Hindlimb muscle (tissue), 1 donor: Measurements from ENCODE around the gene PFKFB3. TPM values are rescaled to one million over a fixed set of nuclear protein-coding genes. Genes with fewer than 3 reads are reported as not detected.
"Not testable (repeated sequence)": the region's sequence is repeated elsewhere in the genome, so short reads cannot be mapped to it uniquely, and the experiment has no call there.

ENCODE experiments used
- DNase-seq: peaks from one replicate; pipeline ENCODE4 v3.0.0-alpha.2; 2013
- polyA plus RNA-seq: library from polyadenylated mRNA; unstranded; fragments of 120-200 nt; gene quantifications from one replicate; pipeline ENCODE4 v1.2.1, GENCODE V29; 2013; ENCODE audit not compliant: insufficient read length

PFKFB3 gene
- polyA plus RNA-seq, 1 donor: 22.6 TPM

DNA sequence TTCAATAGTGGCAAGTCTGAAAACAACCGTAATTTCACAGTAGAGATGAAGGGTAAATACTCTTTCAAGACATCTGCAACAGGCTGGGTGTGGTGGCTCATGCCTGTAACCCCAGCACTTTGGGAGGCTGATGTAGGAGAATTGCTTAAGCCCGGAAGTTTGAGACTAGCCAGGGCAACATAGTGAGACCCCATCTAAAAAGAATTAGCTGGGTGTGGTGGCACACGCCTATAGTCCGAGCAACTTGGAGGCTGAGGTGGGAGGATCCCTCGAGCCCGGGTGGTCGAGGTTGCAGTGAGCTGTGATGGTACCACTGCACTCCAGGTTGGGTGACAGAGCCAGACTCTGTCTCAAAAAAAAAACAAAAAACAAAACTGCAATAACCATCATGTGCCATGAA, 71.8 kb downstream of the PFKFB3 start:
- no peak for DNase-seq

DNA sequence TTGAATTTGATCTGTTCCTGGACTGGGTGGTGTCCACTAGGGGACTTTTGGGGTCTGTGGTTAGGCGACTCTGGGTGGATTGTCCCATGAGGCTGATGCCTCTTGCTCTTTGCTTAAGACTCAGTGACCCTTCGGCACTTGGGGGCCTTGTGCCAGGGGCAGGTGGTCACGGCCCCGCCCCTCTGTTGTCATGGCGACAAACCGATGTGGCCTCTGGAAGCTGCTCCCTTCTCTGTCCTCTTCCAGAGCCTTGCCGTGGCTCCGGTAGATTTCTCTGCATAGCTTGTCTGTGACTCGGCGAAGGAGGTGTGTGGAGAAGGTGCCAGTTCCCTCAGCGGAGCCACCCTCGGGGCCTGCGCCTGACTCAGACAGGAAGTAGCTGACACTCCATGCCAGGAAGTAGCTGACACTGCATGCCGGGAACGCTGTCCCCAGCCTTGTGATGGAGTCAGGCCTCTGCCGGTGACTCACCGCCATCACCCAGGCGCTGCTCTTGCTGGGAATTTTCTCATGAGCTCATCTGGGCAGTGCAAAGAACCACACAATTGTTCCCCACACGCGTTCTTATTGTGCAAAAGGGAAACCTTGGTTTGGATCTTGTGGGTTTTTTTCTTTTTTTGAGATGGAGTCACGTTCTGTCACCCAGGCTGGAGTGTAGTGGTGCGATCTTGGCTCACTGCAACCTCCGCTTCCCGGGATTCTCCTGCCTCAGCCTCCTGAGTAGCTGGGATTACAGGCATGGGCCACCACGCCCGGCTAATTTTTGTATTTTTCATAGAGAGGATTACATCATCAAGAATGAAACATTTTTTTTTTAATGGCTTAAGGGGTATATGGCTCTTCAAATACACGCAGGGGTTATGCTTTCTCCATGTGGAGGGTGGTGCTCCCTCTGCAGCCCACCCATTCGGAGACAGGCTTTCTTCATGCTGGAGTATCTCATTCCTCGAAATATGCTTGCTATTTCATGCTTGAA, 72.6 kb downstream of the PFKFB3 start:
- peak; percentile 45 for DNase-seq

DNA sequence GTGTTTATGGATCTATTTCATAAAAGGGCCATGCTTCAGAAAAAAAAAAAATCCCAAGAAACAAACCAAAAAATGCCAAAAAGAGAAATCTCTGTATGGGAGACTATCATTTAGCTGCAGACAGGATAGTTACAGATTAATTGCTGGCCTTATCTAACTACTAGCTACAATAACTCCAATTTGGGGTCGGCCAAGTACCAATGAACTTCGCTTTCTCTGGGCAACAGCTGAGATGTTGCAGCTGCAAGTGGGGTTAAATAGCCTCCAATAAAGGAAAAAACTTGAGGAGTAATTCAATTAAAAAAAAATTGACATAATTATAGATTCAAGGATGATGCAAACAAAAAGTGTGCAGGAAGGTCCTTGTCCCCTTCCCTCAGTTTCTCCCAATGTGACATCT, 73.6 kb downstream of the PFKFB3 start:
- no peak for DNase-seq

DNA sequence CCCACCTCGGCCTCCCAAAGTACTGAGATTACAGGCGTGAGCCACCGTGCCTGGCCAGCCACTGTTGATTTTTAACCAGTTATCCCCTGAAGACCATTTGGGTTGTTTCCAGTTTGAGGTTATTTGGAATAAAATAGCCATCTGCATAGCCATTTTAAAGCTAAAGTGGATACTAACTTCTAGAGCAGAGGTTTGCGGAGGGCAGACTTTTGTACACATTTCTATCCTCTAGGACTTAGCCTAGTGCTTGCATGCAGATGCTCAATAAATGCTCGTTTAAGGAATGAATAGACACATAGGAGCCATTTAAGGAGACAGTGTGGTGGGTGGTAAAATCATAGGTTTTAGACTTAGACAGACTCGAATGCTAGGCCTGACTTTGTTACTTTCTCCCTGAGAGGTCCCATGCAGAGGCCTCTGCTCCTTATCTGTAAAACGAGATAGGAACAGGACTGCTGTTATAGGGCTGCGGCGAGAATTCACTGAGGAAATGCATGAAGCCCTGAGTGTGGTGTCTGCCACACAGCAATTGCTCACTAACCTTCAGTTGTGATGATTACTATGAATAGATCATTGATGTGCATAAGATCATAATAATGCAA, 75.9 kb downstream of the PFKFB3 start:
- no peak for DNase-seq

DNA sequence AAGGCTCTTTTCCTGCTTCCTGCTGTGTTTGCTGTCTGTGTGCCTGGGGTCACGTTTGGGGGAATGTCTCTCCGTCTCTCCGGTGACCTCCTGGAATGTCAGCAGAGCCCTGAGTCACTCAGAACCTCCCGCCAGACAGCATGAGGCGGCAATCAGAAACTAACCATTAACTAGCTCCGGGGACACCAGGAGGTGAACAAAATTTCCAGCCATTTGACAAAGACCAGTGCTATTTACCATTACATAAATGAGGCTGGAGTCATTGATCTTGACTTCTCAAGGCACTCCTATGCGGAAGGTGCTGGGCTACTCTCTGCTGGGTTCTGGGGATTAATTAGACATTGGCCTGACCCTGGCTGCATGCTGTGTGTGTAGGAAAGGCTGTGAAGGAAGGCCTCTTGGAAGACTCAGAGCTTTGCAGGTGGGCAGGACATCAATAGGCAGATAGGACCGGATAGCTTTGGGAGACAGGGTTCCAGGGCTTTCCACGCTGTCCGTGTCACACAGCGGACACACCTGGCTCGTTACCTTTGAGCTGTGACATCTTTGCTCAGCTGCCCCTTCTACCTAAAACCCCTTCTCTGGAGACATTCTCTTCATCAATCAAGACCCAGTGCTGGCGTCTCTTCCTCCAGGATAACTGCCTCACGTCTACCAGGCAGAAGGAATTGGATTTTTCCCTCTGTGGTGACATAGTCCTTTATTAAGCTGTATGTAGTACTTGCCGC, 77.0 kb downstream of the PFKFB3 start:
- DNase-seq: no peak

DNA sequence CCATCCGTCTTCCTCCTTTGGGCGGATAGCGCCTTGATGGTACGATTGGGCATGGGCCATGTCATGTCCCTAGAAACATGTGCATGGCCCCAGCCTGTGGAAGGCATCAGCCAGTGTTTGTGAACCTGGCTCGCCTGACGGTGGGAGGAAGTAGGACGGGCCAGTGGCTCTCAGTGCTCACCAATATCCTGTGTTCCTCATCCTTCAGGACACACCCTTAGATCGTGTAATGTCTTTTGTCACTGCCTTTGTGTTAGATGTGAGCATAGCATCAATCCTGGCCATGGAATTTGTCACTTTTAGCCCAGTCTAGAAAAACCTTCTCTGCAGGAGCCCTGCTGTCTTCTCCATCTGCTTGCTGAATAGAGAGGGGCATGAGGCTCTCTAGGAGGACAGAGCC, 77.6 kb downstream of the PFKFB3 start:
- DNase-seq: no peak

DNA sequence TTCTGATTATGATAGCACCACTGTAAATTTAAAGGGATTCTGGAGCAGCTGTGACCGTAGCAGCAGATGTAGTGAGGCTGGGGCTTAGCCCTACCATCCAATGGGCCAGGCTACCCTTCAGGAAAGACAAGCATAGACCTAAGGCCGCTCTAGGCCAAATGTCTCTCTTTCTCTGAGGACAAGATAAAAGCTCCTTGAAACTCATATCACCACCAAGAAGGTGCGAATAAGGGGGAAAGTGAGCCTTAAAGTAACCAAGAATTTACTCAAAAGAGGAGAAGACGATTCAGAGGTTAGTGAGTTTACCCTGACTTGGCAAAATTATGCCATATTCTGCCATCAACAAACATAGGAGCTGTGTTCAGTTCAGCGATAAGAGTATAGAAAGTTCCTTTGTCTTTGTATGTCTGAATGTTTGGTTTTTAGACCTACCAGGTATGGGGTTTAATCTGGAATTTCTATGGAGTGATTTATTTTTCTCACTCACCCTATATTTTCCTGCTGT, 79.8 kb downstream of the PFKFB3 start:
- no peak for DNase-seq

DNA sequence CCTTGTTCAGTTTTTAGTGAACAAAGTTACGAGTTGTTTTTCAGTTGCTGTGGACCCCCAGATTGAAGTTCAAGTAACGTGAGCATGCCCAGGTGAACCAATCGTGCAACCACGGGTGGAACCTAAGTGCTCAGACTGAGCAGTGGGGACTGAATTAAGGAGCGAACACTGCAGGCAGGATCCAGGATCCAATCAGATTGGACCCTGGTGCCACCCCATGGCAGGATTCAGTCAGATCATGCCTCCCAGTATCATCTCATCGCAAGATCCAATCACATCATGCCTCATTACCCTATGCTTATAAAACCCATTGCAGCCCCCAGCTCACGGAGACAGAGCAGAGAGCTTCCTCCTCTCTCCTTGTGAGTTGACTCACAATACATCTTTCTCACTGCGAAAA, 80.9 kb downstream of the PFKFB3 start:
- DNase-seq: no peak

DNA sequence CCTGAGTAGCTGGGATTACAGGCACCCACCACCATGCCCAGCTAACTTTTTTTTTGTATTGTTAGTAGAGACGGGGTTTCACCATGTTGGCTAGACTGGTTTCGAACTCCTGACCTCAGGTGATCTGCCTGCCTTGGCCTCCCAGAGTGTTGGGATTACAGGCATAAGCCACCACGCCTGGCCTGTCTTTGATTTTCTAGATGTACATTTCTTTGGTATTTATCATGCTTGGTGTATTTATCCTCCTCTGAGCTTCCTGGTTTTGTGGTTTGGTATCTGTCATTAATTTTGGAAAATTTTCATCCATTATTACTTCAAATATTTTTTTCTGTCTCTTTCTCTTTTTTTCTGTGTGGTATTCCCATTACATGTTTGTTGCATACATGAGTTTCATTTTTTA, 87.9 kb downstream of the PFKFB3 start:
- DNase-seq: not testable (repeated sequence)

DNA sequence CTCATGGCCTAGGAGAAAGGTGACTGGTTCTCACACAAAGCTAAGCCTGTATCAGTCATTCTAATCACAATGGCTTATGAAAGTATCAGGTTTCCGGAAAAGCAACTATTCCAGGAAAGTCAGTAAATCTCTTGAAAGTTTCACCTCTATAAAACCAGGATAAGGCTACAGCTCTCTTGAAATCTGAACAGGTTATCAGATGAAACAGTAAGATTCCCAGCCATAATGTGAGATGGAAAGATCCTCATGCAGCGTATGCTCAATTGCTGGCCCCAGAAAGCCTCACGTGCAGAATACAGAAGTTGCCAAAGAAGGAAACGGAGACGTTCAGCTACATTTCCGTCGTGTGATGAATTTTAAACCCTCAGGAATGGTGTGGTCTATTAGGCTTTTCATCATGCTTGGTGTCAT, 90.0 kb downstream of the PFKFB3 start:
- no peak for DNase-seq

DNA sequence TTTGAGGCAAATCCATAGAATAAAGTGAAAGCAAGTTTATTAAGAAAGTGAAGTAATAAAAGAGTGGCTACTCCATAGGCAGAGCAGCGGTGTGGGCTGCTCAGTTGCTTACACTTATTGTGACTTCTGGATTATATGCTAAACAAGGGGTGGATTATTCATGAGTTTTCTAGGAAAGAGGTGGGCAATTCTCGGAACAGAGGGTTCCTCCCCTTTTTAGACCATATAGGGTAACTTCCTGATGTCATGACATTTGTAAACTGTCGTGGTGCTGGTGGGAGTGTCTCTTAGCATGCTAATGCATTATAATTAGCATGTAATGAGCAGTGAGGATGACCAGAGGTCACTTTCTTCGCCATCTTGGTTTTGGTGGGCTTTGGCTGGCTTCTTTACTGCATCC, 93.7 kb downstream of the PFKFB3 start:
- DNase-seq: not testable (repeated sequence)

DNA sequence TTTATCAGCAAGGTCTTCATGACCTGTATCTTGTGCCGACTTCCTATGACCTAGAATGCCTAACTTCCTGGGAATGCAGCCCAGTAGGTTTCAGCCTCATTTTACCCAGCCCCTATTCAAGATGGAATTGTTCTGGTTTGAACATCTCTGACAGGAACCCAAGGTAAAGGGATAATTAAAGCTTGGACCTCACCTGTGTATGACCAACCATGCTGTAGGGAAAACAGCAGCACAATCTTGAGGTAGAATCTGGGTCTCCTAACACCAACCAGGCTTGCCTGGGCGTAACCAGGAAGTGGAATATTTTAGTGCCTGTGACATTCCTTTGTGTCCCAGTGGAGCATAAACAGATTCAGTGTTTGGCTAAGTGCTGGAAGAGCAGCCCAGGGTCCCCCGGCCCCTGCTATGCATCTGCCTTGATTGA, 94.1 kb downstream of the PFKFB3 start:
- DNase-seq: no peak

DNA sequence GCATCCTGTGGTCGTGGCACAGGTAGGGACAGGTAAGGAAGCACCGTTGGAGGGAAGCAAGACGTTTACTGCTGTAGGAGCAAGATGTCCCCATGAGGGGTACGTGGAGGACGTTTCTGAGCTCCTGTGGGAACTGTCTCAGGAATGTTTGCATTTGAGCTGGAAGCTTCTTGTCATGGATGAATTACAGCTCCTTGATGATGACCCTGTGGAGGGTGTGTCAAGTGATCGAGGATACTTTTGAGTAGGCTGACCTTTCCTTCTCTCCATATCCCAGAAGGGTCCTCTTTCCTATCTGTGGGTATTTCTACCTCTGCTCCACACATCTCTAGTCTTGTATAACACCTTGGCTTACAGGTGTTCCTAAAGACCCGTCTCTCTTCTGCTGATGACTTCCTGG, 94.8 kb downstream of the PFKFB3 start:
- no peak for DNase-seq

DNA sequence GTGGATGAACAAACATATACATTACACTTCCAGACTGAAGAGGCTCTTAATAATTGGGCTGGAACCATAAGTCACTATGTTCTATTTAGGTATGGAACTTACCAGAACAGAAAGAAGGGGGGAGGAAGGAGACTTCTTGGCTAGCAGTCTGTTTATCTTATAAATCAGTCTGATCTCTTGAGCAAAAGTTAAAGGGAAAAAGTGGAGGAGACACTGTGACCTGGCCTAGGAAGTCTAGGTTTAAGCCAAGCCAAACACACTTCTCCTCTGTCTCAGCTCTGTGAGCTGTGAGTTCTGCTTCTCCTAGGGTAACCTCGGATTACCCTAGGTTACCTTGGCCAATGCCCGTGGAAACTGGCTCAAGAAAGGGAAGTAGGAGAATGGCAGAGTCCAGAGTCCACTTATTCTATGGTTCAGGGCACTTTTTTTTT, 95.2 kb downstream of the PFKFB3 start:
- DNase-seq: no peak

DNA sequence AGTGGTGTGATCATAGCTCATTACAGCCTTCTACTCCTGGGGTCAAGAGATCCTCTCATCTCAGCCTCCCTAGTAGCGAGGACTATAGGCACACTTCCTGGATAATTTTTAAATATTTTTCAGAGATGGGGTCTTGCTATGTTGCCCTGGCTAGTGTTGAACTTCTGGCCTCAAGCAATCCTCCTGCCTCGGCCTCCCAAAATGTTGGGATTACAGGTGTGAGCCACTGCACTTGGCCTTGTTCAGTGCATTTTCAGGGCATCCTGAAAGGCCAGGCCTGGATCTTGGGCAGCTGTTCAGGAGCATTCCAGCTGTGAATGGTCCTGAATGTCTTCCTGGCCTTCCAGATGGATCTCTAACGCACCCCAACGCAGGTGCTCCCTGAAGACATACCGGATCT, 95.7 kb downstream of the PFKFB3 start:
- DNase-seq: no peak

DNA sequence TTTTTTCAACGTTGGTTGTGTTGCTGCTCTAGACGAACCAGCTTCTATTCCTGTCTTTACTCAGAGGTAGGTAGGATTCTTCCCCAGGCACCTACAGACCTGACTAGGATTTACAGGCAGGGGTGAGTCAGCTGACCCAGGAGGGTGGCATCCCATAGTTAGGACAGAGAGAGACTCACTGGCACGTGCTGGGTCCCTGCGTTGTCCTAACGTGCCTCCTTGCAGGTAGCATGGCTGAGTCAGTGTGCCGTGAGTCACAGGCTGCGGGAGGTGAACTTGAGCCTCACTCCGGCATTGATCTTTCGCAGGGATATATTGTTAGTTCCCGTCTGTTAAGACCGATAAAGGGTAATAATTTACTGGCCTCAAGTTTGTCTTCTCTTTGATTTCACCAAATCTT, 96.5 kb downstream of the PFKFB3 start:
- DNase-seq: no peak

DNA sequence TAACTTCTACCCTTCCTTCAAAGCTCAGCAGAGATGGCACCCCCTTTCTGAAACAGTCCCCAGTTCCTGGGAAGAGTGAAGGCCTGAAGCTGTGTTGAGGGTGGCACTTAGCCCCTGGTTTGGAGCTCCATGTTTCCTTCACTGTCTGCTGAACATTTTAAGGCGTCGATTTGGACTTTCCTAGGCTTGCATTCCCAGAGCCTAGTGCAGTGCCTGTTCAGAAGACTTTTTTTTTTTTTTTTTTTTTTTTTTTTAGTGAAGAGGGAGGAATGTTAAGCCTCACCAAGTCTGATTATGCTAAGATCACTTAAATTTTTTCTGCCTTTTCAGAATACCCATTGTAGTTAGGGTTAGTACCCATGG, 97.0 kb downstream of the PFKFB3 start:
- DNase-seq: no peak

DNA sequence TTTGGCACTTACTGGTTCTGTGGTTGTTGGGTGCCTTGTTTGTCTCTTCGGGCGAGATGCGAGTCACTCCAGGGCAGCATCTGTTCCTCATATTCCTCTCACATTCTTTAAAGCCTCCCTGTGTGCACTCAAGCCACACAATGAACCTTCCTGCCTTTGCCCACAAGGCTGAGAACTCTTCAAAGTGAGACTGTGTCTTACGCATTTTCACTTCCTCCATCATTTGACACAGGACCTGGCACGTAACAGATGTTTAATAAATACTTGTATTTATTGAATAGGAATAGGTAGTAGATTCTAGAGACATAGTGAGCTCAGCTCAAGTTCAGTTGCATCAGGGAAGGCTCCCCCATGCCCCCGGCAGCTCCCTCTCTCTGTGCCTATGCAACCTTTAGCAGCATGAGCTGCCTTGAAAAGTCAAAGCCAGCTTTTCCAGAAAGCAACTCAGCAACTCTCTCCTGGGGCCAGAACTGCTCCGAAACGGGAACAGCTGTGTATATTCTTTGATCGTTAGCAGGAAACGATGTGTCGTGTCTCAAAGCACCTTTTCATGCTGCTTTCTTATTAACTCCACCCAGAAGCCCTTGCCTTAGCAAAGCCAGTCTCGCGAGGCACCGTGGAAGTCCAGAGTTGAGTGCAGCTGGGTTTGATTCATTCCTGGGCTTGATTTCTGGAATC, 97.5 kb downstream of the PFKFB3 start:
- peak; percentile 30 for DNase-seq

DNA sequence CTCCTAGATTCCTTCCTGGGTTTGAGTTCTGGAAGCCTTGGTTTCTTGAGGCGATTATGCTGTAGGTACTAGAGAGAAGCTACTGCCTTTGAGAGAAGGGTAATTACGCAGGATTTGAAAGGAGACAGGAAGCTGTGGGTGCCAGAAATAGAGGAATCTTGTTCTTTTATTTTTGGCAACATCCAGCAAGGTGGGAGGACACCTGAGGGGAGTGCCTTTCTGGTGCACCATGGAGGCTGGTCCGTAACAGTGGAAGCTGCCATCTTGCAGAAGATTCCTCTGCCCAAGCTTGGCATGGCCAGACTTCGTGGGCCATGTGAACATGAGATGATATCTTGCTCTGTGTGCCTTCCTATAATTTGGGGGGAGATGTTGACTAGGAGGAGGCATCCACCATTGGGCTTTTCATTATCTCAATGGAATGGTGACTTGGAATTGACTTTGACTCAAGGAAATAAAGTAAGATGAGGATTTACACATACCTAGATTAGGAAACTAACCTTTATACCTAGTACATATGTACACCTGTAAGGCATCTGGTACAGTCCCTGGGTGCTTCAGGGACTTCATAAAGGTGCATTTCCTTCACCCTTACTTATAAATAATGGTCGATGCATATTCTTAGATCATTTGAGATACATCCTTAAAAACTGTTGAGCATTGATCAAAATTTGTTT, 98.2 kb downstream of the PFKFB3 start:
- no peak for DNase-seq

DNA sequence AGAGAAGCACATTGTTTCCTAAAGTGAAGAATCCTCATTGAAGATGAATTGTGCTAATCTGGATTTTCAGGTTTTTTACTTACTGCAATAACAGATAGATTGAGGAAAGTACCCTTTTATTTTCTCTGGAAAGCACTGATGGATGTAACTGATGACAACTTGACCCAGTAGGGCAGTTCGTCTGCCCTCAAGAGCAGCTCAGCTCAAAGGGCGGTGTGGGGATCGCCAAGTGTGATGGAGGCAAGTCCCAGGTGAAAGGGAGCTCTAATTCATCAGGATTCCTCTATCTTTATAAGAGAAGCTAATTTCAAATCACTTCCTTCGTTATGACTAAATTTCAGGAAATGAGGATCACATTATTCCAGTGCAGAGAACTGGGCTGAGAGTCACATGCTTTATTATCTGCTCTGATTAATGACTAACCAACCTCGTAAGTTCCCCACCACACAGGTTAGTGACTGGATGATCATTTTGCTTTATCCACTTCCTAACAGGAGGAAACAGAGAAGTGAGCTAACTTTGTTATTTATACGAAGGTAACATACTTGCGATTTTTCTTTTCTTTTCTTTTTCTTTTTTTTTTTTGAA, 98.8 kb downstream of the PFKFB3 start:
- no peak for DNase-seq
